Stimulated activated CD8-positive, alpha-beta memory T cell treated with anti-CD3 and anti-CD28 coated beads, Interleukin-4, amount 100 ng/mL, for 1 hour (primary cell): ENCODE results near the gene C14orf93.

Experiments
- DNase-seq, 2 donors: peaks; one replicate each; pipeline ENCODE4 v3.0.0-alpha.2; 2020; ENCODE audit warnings: low read depth in 2 of 2, low spot score in 1 of 2

Gene C14orf93, protein sequence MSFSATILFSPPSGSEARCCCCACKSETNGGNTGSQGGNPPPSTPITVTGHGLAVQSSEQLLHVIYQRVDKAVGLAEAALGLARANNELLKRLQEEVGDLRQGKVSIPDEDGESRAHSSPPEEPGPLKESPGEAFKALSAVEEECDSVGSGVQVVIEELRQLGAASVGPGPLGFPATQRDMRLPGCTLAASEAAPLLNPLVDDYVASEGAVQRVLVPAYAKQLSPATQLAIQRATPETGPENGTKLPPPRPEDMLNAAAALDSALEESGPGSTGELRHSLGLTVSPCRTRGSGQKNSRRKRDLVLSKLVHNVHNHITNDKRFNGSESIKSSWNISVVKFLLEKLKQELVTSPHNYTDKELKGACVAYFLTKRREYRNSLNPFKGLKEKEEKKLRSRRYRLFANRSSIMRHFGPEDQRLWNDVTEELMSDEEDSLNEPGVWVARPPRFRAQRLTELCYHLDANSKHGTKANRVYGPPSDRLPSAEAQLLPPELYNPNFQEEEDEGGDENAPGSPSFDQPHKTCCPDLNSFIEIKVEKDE

DNA sequence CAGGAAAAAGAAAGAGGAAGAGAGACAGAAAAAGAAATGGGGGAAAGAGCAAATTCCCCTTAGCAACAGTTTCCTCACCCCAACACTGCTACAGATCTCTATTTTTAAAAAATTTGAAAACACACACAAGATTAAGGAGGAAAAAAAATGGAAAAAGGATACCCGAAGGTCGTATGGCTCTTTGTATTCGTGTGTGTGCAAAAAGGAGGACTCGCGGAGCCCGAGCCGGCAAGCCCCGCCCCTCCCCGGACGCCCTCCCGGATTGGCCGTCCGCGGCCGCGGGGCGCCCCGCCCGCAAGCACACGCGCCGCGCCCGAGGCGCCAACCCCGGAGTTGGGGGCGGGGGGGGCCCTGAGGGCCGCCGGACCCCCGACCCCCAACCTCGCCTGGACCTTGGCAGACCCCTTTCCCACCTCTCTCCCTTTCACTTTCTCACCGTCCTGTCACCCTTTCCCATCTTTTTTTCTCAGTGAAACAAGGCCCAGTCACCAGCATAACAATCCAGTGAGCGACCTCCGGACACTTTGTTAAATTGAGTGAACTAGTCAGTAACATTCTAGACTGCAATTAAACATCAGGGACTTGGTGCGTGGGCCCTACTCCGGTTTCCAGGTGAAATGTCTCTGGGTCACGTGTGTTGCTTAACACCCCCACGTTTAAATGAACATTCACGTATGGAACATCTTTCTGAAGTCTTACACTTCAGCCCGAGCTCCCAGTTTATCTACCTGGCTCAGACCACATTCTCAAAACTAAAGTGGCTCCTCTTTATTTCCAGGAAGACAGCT, at the start of gene C14orf93:
C14orf93 (minus strand) TSS at position 205 of the 788 bp plus-strand sequence. CDS start 11,120 bp downstream, outside the sequence.
- DNase-seq: peak; percentile 23 to 59

DNA sequence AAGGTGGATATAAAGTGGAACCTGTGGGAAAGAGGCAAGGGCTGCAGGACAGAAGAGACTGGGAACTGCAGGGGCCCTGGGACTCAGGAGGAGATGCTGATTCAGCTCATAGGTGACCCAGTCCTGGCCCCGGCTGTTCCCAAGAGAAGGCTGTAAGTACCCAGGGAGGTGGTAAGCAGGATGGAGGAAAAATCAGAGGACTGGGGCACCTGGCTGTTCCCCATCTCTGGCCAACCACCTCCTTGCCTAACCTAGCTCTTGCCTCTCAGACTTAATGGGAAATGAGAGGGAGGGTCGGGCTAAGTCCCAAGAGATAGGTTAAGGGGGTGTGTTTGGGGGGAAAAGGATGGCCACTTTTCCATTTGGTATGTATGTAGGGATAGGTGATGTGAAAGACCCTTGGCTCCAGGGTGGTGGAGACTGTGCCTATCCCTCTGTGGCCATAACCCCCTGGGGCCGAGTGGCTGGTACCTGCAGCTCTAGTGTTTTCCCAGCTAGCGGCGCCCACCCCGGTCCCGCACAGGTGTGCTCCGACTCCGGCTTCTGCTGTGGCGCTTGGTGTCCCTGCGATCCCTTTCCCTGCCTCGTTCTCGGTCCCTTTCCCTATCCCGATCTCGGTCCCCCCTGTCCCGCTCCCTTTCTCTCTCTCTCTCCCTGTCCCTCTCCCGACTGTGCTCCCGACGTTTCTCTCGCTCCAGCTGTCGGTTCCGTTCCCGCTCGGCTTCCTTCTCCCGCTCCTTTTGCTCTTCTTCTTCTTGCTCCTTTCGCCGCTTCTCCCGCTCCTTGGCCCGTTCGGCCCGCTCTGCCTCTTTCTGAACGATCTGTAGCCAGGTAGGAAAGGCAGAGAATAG, 48.9 kb upstream of the C14orf93 start:
- no peak for DNase-seq

DNA sequence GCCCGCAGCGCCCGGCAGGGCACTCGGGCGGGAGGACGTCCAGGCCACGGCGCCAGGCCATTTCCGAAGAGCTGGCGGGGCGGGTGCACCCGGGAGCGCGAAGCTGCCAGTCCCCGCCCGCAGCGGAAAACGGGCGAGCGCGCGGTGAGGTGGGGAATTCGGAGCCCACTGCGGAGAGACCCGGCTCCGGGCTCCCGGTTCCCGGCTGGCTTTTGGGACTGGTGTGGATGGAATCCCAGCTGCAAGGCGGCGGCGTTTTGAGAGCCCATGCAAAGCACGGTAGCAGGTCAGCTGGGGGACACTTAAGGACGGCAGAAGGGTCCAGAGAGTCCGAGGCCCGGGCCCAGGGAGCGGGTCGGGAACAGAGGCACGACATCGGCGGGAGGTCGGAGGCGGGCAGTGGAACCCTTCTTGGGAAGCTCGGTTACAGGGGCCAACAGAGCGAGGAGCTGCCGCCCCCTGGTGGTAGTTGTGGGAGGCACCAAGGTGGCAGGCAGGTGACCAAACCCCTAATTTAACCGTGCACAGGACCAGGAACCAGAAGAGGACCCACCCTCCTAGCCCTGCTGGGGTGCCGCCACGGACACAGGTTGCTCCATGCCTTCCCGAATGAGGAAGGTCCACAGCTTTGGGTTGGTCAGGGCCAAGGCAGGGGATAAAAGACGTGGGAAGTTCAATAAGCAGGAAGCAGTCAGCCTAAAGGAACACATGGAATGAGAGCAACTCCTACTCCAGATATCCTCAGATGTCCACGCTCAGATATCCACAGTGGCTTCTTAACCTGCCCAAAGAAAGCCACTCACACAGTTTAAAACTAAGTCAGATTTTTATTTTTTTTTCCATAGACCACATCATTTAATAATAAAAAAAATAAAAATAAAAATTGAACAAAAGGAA, 48.1 kb upstream of the C14orf93 start:
- DNase-seq: peak; percentile 75 to 80

DNA sequence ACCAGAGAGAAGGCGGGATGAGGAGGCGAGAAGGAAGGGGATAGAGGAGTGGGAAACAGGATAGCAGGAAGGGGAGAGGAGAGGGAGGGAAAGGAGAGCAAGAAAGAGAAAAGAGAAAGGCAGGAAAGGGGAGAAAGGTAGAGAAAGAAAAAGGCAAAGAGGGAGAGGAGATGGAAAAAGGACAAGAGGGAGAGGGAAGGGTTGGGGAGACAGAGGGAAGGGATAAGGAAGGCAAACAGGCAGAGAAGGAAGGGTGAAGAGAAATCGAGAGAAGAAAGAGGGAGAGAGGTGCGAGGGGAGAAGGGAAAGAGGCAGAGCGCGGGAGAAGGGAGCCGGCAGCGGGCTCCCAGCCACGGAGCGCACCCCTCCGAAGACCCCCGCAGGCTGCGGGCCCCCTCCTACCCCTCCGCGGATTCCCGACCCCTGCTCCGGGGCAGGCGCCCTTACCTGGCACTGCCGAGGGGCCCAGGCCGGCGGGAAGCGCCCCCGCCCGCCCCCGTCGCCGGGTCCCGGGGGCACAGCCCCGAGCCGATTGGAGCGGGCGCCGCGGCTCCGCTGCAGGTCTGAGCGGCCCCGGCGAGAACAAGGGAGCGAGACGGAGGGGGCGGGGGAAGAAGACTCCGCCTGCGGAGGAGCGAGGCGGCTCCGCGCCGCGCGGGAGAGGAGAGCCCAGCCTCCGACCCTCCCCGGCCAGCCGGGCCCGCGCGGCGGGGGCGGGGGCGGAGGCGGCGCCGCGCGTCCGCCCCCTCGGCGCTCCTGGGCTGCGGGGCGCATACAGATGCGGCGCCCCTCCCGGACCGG, 47.2 kb upstream of the C14orf93 start, which contains the start of gene CDH24:
CDH24 (minus strand) TSS at position 565 of the 801 bp plus-strand sequence. CDS start 1,787 bp downstream, outside the sequence.
- peak in 1 of 2 donors; percentile 44 for DNase-seq

DNA sequence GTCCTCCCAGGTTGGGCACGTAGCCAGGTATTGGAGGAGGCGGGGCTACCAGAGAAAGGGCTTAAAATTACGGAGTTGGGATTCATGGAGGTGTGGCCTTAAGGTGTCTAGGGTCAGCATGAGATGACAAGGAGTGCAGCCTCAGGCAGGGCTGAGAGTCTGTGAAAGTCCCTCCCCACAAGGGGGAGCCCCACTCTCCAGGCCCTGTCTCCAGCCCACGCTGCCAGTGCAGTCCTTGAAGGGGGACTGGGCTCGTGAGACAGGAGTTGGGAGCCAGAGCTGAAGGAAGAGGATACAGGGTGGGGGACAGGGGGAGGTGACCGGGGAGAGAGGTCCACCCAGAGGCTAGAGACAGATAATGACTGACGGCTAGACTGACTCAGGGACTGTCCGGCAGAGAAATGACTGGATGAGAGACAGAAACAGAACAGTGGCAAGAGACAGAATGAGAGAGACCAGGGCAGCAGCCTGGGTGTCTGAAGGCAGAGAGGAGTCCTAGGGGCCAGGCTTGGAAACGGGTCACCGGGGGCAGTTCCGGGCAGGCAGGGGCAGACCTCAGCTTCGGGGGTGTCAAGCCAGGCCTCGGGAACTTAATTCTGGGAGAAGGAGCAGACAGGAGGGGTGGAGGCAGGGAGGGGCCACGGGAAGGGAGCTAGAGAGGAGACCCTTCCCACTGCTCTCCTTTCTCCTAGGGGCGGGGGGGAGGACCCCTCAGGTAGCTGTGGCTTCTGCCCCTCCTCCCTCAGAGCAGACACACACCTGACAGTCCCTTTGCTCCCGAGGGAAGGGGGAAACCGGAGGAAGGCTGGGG, 46.4 kb upstream of the C14orf93 start:
- peak in 1 of 2 donors; percentile 49 for DNase-seq

GRCh38 chr14:23055621-23056144, 45.7 kb upstream of the C14orf93 start:
- no peak for DNase-seq

DNA sequence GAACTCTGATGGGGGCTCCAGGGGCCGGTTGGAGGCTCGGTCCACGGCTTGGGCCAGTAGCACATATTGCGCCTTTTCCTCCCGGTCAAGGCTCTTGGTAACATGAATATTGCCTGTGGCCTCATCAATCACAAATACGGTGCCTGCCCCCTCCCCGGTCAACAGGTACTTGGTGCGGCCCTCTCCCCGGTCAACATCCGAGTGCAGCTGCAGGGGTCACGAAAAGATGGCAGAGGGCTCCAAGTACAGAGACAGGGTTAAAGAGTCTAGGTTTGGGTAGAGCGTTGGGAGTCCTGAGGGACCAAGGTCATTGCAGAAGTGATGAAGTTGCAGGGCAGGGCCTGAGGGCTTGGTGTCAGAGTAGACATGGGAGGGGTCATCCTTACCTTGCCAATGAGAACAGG, 45.2 kb upstream of the C14orf93 start:
- no peak for DNase-seq

DNA sequence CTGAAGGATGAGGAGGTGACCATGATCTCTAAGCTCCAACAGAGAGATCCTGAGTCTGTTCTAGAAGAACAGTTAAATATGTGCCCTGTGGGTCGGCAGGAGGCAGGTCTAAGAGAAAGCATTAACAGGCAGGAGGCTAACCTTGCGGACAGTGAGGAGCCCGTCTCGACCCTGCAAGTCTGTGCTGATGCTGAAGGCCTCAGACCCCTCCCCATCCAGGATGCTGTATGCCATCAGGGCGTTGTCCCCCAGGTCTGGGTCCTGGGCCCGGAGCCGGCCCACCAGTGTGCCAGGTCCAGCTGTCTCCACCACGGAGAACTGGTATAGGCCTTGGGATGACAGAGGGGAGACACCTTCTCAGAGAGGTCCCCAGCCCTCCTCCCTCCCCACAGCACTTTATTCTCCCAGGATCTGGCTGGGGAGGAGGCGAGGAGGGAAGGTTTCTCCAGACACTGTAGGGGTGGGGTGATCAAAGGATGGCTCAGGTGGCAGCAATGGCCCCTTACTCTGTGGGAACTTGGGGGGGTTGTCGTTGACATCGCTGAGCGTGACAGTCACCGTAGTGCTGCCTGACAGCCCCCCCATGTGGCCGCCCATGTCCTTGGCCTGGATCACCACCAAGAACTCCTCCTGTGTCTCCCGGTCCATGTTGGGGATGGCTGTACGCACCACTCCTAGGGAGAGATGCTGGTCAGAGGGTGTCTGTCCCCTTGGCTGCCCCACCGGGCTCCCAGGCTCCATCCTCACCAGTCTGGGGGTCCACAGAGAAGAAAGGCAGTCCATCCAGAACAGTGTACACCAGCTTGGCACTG, 44.3 kb upstream of the C14orf93 start:
- DNase-seq: no peak

DNA sequence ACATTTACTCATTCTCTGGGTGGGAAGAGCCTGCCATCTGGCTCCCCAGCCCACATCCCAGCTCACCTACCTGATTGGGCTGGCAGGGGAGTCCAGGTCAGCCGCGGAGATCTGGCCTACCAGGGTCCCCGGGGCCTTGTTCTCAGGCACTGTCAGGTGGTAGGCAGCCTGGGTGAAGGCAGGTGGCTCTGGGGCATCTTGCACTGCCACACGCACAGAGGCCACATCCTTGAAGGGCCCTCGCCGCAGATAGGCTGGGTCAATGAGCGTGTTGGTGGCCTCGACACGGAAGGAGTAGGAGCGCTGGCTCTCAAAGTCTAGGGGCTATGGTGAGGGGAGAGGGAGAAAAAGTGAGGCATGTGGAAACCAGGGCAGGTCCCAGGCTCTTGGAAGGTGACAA, 43.5 kb upstream of the C14orf93 start:
- no peak for DNase-seq

- DNase-seq: no peak
Measured at GRCh38 chr14:23052671-23053070, 42.7 kb upstream of the C14orf93 start.

DNA sequence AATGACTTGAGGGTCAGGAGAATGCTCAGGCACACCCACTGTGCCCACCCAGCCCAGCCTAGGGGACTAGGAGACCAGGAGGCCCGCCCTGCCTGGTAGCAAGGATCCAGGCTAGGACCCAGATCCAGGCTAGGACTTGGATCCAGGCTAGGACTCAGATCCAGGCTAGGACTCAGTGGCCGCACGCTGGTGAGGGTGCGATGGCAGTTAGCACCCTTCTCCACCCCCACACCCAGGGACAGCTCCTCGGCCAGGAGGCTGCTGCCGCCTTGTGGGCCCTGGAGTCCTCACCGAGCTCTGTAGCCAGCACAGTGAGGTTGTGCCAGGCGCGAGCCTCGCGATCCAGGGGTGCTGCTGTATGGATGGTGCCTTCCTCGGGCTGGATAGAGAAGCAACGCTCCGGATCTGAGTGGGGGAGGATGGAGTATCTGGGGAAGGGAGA, 42.3 kb upstream of the C14orf93 start:
- no peak for DNase-seq

GRCh38 chr14:23051141-23052057, 41.5 kb upstream of the C14orf93 start:
- no peak for DNase-seq

DNA sequence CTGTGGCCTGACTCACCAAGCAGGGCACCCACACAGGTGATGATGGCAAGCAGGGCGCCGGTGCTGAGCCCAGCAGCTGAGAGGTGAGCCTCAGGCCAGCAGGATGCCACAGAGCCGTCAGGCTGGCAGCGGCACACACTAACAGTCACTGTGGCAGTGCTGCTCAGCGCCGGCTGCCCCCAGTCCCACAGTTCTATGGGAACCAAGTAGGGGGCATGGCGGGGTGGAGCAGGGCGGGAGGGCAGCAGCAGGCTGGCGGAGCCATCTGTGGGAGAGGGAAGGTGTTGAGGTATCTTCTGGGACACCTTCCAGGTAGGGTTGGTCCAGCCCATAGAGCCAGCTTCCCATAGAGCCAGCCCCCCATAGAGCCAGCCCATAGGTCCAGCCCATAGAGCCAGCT, 39.1 kb upstream of the C14orf93 start:
- no peak for DNase-seq

DNA sequence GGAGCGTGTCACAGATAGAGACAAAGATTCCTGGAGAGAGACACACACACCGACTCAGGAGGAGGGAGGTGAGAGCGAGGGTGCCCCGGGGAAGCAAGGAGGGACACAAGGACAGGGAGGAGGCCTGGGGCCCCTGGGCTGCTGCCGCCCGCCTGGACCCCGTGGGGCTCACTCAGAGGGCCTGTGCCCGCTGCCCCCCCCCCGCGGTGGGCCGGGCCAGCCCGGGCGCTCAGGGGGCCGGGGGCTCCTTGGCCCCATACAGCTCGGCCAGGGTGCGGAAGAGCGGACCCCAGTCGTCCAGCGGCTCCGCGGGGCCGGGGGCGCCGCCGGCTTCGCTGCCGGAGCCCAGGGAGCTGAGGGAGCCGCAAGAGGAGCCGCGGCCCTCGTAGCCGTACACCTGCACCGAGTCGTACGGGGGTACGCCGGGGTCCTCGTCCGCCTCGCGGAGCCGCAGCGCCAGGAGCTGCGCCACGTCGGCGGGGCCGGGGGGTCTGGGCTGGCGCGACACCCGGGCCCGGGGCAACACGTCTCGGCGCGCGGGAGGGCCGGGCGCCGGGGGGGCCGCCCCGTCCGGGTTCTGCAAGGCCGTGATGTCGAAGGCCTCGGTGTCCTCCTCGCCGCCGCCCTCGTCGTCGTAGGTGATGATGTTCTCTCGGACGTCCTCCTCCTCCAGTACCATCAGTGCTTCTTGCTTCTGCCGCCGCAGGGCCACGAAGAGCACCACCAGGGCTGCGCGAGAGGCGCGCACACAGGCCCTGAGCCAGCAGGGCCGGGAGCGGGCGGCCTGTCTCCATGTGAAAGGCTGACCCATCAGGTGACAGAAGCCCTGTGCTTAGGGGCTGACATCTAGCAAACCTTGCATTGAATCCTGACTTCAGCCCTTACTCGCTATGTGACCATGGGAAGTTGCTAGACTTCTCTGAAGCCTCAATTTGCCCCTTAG, 38.1 kb upstream of the C14orf93 start:
- no peak for DNase-seq
